Naive thymus-derived CD8-positive, alpha-beta T cell (primary cell): ENCODE measurements around the gene ZC3H8. TPM values are rescaled to one million over a fixed set of nuclear protein-coding genes. Genes with fewer than 3 reads are reported as not detected.
A peak's percentile ranks its signal among the peaks of the same experiment; 100 is the strongest.

Experiments used
- ATAC-seq, 2 donors: fragments of 150-1000 bp; cut with Tn5 transposase in 1 of 2; sonication (Bioruptor Pico), chemical (Tn5 transposase) in 1 of 2; 1 replicate in 1 of 2; 2 replicates in 1 of 2; pipeline ENCODE4 v1.10.0; 2021; ENCODE audit warnings: mild to moderate bottlenecking in 2 of 2, moderate library complexity in 2 of 2
- POLR2A ChIA-PET: fragments of 350-600 bp; sonication (Branson Sonifier 250); formaldehyde crosslinking; loops from one replicate; lab custom pipeline; 2021; ENCODE audit warnings: antibody characterized with exemption; lab: Charles Lee
- DNase-seq, 10 donors: peaks; one replicate each; pipeline versions ENCODE4 v3.0.0 to v3.0.0-alpha.2; 2020 to 2022
- H3K27ac Mint-ChIP-seq, 10 donors: one replicate each; pipeline ENCODE4 v1.8.0; 2020 to 2022; ENCODE audit warnings: mild to moderate bottlenecking in 10 of 10, mixed read lengths in 10 of 10, moderate library complexity in 4 of 10, inconsistent platforms in 1 of 10
- H3K27me3 Mint-ChIP-seq, 5 donors: one replicate each; pipeline ENCODE4 v1.8.0; 2021 to 2022; ENCODE audit warnings: mixed read lengths in 5 of 5
- H3K36me3 Mint-ChIP-seq, 3 donors: one replicate each; pipeline ENCODE4 v1.8.0; 2020 to 2022; ENCODE audit warnings: mixed read lengths in 3 of 3, mild to moderate bottlenecking in 2 of 3, inconsistent platforms in 1 of 3
- H3K4me1 Mint-ChIP-seq, 4 donors: one replicate each; pipeline ENCODE4 v1.8.0; 2021 to 2022; ENCODE audit warnings: mixed read lengths in 4 of 4
- H3K4me3 Mint-ChIP-seq, 10 donors: one replicate each; pipeline ENCODE4 v1.8.0; 2020 to 2022; ENCODE audit warnings: mild to moderate bottlenecking in 10 of 10, mixed read lengths in 10 of 10, moderate library complexity in 6 of 10, inconsistent platforms in 1 of 10
- H3K9me3 Mint-ChIP-seq, 9 donors: one replicate each; pipeline ENCODE4 v1.8.0; 2020 to 2022; ENCODE audit warnings: mixed read lengths in 9 of 9, mild to moderate bottlenecking in 3 of 9, inconsistent platforms in 1 of 9, moderate library complexity in 1 of 9
- polyA plus RNA-seq, 3 donors: library from polyadenylated mRNA; unstranded; fragments of 300-500 nt; fragmentation: Illumina TruSeq; gene quantifications; one replicate each; pipeline ENCODE4 v1.2.3, GENCODE V29; 2021
- total RNA-seq, 8 experiments: library from RNA in 2 of 8; stranded (reverse) in 2 of 8; gene quantifications; one replicate each; pipeline ENCODE4 v1.2.3 and lab custom pipeline; 2021 to 2026

The ZC3H8 gene
- total and polyA plus RNA-seq, 5 experiments from 2014 or later, result 10.6 to 29.4 (median 17.3) TPM

DNA sequence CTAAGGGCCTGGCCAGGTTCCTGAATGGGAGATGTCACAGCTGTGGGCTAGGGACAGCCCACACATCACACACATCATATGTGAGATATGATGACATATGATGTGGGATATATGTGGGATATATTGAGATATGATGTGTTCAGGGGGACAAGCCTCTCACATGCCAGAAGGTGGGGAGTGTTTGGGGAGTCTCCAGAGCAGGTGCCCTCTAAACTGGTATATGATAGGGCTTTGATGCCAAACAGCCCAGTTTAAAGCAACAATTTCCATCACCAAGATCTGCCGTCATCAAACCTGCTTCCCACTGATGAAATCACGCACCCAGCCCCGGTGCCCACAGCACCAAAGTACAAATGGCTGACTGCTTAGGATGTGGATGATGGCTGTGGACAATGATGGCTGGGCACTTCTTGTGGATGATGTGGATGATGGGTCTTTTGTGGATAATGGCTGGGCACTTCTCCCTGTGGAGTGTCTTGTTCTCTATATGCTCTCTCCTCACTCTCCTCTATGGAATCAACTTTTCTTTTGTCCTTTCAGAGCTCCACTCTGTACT lies 65.8 kb downstream of the ZC3H8 start:
- H3K4me1 Mint-ChIP-seq, result peaks cover 32 to 64% (median 58%) of the 10 kb centered on the region in 4 donors
- H3K27ac Mint-ChIP-seq, result peak overlapping the region; percentile 83 to 99 (median 98)
- POLR2A ChIA-PET, result interaction anchor here (0.9 to 1.6 kb wide), 2 partner anchors 34 to 45 kb away, joined by 3 to 4 read pairs; no protein-coding TSS in a partner anchor
- no peak for ATAC-seq
- H3K4me3 Mint-ChIP-seq, result peak overlapping the region in 8 of 10 donors; percentile 43 to 86 (median 78)
- no peaks in the 10 kb centered on the region for H3K27me3 Mint-ChIP-seq
- H3K36me3 Mint-ChIP-seq, result no peaks in the 10 kb centered on the region
- H3K9me3 Mint-ChIP-seq, result peaks cover 0 to 1% (median 0%) of the 10 kb centered on the region in 9 donors
- DNase-seq, result no peak

DNA sequence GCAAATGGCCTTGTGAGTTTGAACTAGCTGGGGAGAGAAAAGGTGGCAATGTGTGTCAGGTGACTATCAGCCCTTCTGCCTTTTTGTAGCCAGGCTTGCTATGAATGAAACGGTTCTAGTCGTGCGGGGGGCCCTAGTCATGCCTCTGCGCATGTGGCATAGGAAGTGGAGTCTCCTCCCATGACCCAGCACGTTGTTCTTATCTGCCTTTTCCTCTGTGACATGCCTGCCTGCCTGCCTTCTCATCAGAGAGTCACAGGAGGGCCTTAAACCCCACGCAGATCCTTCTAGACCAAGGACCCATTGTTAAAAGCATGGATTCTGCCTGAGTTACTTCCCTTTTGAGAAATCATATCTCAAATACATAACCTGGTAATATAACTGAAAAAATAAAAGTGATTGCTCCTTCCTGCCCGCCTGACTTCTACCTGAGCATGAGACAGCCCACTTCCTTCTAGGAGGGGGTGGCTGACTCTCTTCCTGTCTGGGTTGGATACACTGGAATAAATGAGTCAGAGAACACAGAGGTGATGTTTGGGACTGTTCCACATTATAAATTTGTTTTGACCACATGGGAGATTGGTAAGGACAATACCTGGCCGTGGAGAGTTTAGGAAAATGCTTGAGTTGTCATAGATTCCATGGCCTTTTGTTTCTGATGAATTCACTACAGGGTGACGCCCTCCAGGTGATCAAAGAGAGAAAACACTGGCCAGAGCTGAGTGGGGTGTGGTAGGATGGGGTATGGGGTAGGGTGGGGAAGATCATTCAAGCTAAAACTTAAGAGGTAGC lies 66.8 kb downstream of the ZC3H8 start:
- peak; percentile 41 to 87 (median 68) for DNase-seq
- H3K36me3 Mint-ChIP-seq, result no peaks in the 10 kb centered on the region
- POLR2A ChIA-PET, result interaction anchor here (0.6 to 1.6 kb wide), 7 partner anchors 18 to 137 kb away, joined by 3 to 4 read pairs (median 4); partner anchors contain the start of gene ZC3H8
- H3K27ac Mint-ChIP-seq, result peak overlapping the region; percentile 83 to 99 (median 98)
- peaks cover 0 to 1% (median 0%) of the 10 kb centered on the region in 9 donors for H3K9me3 Mint-ChIP-seq
- H3K27me3 Mint-ChIP-seq, result no peaks in the 10 kb centered on the region
- ATAC-seq, result peak; percentile 81 to 89
- H3K4me1 Mint-ChIP-seq, result peaks cover 34 to 73% (median 66%) of the 10 kb centered on the region in 4 donors
- H3K4me3 Mint-ChIP-seq, result peak overlapping the region; percentile 43 to 86 (median 76)

DNA sequence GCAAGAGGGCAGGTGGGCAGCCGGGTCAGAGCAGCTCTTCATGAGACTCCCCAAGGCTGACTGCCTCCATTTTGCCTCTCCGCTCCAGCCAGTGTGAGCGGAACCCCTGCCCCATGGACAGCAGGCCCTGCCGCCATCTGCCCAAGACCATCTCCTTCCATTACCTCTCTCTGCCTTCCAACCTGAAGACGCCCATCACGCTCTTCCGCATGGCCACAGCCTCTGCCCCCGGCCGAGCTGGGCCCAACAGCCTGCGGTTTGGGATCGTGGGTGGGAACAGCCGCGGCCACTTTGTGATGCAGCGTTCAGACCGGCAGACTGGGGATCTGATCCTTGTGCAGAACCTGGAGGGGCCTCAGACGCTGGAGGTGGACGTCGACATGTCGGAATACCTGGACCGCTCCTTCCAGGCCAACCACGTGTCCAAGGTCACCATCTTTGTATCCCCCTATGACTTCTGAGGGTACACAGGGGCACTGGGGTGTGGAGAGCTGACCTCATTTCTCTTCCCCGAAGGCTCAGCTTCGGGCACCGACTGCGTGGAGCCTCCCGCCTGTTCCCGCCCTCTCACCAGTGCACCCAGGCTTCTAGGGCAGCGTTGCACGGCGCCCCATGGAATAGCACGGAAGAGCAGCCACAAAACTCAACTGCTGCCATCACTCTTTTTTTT lies 67.7 kb downstream of the ZC3H8 start:
- peaks cover 0 to 1% (median 0%) of the 10 kb centered on the region in 9 donors for H3K9me3 Mint-ChIP-seq
- H3K27me3 Mint-ChIP-seq, result no peaks in the 10 kb centered on the region
- ATAC-seq (peak in 1 of 2 donors; percentile 1), DNase-seq (no peak)
- POLR2A ChIA-PET, result interaction anchor here (0.7 to 1.4 kb wide), 4 partner anchors 32 to 136 kb away, joined by 3 to 4 read pairs (median 4); partner anchors contain the start of gene ZC3H8
- peak overlapping the region; percentile 43 to 86 (median 76) for H3K4me3 Mint-ChIP-seq
- H3K4me1 Mint-ChIP-seq, result peaks cover 34 to 77% (median 69%) of the 10 kb centered on the region in 4 donors
- H3K36me3 Mint-ChIP-seq, result no peaks in the 10 kb centered on the region
- peak overlapping the region; percentile 83 to 99 (median 98) for H3K27ac Mint-ChIP-seq

DNA sequence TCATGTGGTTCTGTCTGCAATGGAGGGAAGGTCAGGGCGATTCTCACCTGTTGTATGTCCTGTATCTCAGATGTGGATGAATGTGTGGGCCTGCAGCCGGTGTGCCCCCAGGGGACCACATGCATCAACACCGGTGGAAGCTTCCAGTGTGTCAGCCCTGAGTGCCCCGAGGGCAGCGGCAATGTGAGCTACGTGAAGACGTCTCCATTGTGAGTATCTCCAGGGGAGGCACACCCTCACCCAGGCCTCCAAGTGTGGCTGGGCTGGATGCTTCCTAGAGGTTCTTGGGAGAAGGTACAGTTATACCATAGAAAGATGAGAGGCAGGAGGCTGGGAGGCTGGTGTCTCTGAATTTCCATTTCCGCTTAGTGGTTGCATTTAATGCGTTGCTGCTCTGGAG lies 69.7 kb downstream of the ZC3H8 start:
- Mint-ChIP-seq H3K36me3 (no peaks in the 10 kb centered on the region), H3K9me3 (no peaks in the 10 kb centered on the region), H3K4me1 (peaks cover 30 to 70% (median 63%) of the 10 kb centered on the region in 4 donors), H3K27ac (peak overlapping the region in 8 of 10 donors; percentile 39 to 98 (median 82)), H3K4me3 (no peak overlapping the region), H3K27me3 (peaks cover 0 to 6% (median 0%) of the 10 kb centered on the region in 5 donors)
- DNase-seq, result no peak
- no peak for ATAC-seq
- POLR2A ChIA-PET, result interaction anchor here (1.2 kb wide), 1 partner anchor 69 kb away, joined by 5 read pairs; the partner anchor contains the start of gene ZC3H8

- Mint-ChIP-seq H3K27ac (peak overlapping the region in 6 of 10 donors; percentile 0 to 97 (median 46)), H3K9me3 (no peaks in the 10 kb centered on the region), H3K27me3 (peaks cover 0 to 16% (median 2%) of the 10 kb centered on the region in 5 donors), H3K4me1 (peaks cover 27 to 62% (median 57%) of the 10 kb centered on the region in 4 donors), H3K4me3 (no peak overlapping the region), H3K36me3 (peaks cover 0 to 2% (median 0%) of the 10 kb centered on the region in 3 donors)
- DNase-seq, result no peak
- POLR2A ChIA-PET, result interaction anchor here (2.4 kb wide), 1 partner anchor 70 kb away, joined by 11 read pairs; the partner anchor contains the start of gene ZC3H8
- ATAC-seq, result no peak
These were observed 70.7 kb downstream of the ZC3H8 start for GRCh38 chr2:112184121-112184520.

DNA sequence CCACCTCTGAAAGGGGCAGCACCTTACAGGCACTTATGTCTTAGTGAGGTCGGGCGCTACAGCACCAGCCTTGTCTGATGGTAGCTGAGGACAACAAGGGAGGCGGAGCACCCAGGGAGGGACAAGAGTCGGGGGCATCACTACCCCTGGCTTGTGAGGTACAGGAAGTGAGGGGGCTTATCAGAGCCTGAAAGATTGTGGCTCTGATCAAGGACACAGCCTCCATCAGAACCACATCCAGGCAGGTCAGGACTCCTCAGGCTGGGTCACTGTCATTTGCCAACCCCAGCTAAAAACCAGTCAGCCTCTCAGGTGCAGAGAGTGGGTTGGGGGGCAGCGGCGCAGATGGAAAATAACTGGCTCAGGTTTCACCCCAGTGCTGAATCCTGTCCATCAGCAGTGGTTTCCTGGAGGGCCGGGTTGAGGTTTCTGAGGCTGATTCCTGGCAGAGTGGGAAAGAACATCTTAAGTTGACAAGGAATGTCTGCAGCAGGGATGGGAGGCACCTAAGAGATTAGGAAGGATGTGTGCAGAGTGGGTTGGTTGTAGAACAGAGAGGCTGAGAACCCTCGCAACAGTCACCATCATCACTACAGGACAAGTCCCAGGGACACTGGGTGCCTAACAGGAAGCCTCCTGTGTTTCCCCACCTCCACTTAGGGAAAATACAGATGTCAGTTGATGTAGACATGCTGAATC lies 71.4 kb downstream of the ZC3H8 start:
- Mint-ChIP-seq H3K4me1 (peaks cover 23 to 56% (median 50%) of the 10 kb centered on the region in 4 donors), H3K27ac (peak overlapping the region; percentile 24 to 97 (median 54)), H3K9me3 (no peaks in the 10 kb centered on the region), H3K27me3 (peaks cover 0 to 18% (median 2%) of the 10 kb centered on the region in 5 donors), H3K36me3 (peaks cover 0 to 4% (median 0%) of the 10 kb centered on the region in 3 donors), H3K4me3 (peak overlapping the region in 4 of 10 donors; percentile 17 to 84 (median 73))
- POLR2A ChIA-PET, result interaction anchor here (0.9 to 2.4 kb wide), 4 partner anchors 9 to 71 kb away, joined by 3 to 11 read pairs (median 6); partner anchors contain the start of gene ZC3H8
- no peak for DNase-seq
- ATAC-seq, result no peak

GRCh38 chr2:112182581-112183034 lies 72.2 kb downstream of the ZC3H8 start:
- Mint-ChIP-seq H3K27me3 (peaks cover 0 to 18% (median 2%) of the 10 kb centered on the region in 5 donors), H3K36me3 (peaks cover 0 to 4% (median 0%) of the 10 kb centered on the region in 3 donors), H3K4me1 (peaks cover 16 to 47% (median 42%) of the 10 kb centered on the region in 4 donors), H3K9me3 (no peaks in the 10 kb centered on the region), H3K4me3 (peak overlapping the region; percentile 29 to 84 (median 58)), H3K27ac (peak overlapping the region in 8 of 10 donors; percentile 47 to 97 (median 81))
- ATAC-seq, result peak; percentile 23 to 46
- peak in 1 of 10 donors; percentile 20 for DNase-seq
- POLR2A ChIA-PET, result interaction anchor here (0.9 to 2.4 kb wide), 4 partner anchors 10 to 72 kb away, joined by 3 to 11 read pairs (median 6); partner anchors contain the start of gene ZC3H8

DNA sequence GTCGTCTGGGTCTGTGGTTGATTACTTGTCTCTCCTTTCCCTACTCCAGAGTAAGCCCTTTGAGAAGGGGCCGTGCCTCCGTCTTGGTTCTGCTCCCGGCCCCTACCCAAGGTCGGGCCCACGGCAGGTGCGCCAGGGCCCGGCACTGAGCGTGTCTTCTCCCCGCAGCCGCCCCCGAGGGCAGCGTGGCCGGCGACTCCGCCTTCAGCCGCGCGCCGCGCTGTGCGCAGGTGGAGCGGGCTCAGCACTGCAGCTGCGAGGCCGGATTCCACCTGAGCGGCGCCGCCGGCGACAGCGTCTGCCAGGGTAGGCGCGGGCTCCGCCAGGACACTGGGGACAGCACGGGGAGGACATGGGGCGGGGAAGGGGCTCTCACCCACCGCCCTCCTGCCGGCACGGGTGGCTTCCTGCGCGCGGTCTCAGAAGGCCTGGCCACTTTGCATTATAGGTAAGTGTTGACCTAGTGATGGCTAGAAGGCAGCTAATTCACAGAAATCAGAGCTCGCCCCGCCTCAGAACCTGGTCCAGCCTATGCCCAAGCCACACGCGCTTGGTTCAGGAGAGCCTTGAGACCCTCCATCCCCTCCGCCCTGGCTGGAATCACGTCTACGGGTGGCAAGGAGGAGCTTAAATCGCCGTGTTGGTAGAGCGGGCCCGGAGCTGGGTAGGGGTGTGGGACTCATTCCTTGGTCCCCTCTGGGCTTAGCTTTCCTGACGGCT lies 73.1 kb downstream of the ZC3H8 start:
- no peaks in the 10 kb centered on the region for H3K9me3 Mint-ChIP-seq
- H3K4me3 Mint-ChIP-seq, result peak overlapping the region; percentile 29 to 84 (median 60)
- H3K27ac Mint-ChIP-seq, result peak overlapping the region in 8 of 10 donors; percentile 15 to 97 (median 64)
- peaks cover 0 to 18% (median 4%) of the 10 kb centered on the region in 5 donors for H3K27me3 Mint-ChIP-seq
- POLR2A ChIA-PET, result interaction anchor here (2.4 kb wide), 2 partner anchors 26 to 73 kb away, joined by 7 to 11 read pairs; partner anchors contain the start of gene ZC3H8
- peaks cover 0 to 4% (median 0%) of the 10 kb centered on the region in 3 donors for H3K36me3 Mint-ChIP-seq
- ATAC-seq, result peak; percentile 92 to 94
- peak; percentile 22 to 74 (median 48) for DNase-seq
- H3K4me1 Mint-ChIP-seq, result peaks cover 10 to 38% (median 33%) of the 10 kb centered on the region in 4 donors

DNA sequence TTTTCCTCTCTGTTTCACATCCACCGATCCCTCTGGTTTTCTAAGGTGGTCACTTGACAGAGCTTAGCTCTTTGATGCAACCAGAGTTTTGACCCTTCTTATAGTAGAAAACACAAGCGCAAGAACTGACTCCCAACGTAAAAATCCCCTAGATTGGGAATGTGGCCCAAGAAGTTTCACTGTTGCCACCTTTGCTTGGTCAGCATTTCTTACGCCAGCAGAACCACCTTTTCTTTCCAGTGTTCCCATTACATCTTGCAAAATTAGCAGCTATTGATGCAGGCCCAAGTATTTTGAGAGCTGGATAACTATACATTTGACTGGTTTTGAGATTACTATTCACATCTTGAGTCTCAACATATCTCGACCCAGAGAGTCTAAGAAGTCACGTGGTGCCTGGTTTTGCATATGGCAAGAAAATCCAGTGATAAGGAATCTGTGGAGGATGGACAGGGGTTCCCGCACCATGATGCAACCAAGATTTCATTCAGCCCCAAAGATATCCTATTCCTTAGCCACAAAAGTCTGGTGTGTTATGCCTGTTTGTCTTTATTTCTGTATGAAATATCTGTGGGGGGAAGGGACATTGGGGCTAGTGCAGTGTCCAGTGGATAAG lies 78.8 kb downstream of the ZC3H8 start:
- DNase-seq (no peak), ATAC-seq (no peak)
- Mint-ChIP-seq H3K9me3 (no peaks in the 10 kb centered on the region), H3K36me3 (peaks cover 0 to 4% (median 0%) of the 10 kb centered on the region in 3 donors), H3K27me3 (peaks cover 0 to 18% (median 4%) of the 10 kb centered on the region in 5 donors), H3K4me1 (peaks cover 0 to 4% (median 2%) of the 10 kb centered on the region in 4 donors), H3K27ac (peak overlapping the region in 1 of 10 donors; percentile 46), H3K4me3 (no peak overlapping the region)
- POLR2A ChIA-PET, result no interaction called here

- H3K4me3 Mint-ChIP-seq, result no peak overlapping the region
- H3K9me3 Mint-ChIP-seq, result no peaks in the 10 kb centered on the region
- H3K27ac Mint-ChIP-seq, result no peak overlapping the region
- no peak for ATAC-seq
- peaks cover 0 to 13% (median 2%) of the 10 kb centered on the region in 5 donors for H3K27me3 Mint-ChIP-seq
- DNase-seq, result no peak
- peaks cover 0 to 4% (median 2%) of the 10 kb centered on the region in 4 donors for H3K4me1 Mint-ChIP-seq
- POLR2A ChIA-PET, result no interaction called here
- H3K36me3 Mint-ChIP-seq, result peaks cover 0 to 4% (median 0%) of the 10 kb centered on the region in 3 donors
These were observed 79.5 kb downstream of the ZC3H8 start for GRCh38 chr2:112175333-112175732.
